Prostate gland (tissue), 2 donors: Measurements from ENCODE around the gene NYNRIN.

Source experiments
- CTCF ChIP-seq, 4 experiments: fragments of 200-600 bp in 2 of 4; fragments of 450-650 bp in 2 of 4; sonication (generic) in 2 of 4; IDR thresholded peaks; 1 replicate in 3 of 4; 2 replicates in 1 of 4; pipeline ENCODE4 v1.5.1; 2016 to 2019; ENCODE audit warnings: antibody characterized with exemption in 4 of 4, mild to moderate bottlenecking in 2 of 4, moderate library complexity in 2 of 4
- POLR2A ChIP-seq: fragments of 450-650 bp; IDR thresholded peaks from one replicate; pipeline ENCODE4 v1.6.1; 2016; ENCODE audit warnings: antibody characterized with exemption, mild to moderate bottlenecking
- POLR2AphosphoS5 ChIP-seq: sonication (generic); formaldehyde crosslinking; IDR thresholded peaks from one replicate; pipeline ENCODE4 v1.6.1; 2017; ENCODE audit warnings: antibody characterized with exemption

DNA sequence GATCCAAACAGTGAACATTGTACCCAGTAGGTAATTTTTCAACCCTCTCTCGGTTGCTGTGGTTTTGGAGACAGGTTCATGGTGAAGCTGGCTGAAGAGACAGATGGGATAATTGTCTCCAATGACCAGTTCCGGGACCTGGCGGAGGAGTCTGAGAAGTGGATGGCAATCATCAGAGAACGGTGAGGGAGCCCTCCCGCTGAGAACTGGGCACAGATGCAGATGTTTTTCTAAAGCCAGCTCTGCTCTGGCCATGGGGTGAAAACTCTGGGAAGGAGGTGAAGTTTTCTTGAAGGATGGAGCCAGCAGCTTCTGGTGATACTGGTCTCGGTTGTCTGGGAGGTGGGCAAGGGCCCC lies 37.2 kb downstream of the NYNRIN start:
- TF ChIP-seq CTCF (IDR thresholded peaks at IDR 0.05) = no peak
- no peak for TF ChIP-seq POLR2A
- no peak for TF ChIP-seq POLR2AphosphoS5
